K562 (cell line): Measurements from ENCODE around the gene DIP2B. TPM values are rescaled to one million over a fixed set of nuclear protein-coding genes. Genes with fewer than 3 reads are reported as not detected.

Experiments used
- ATF1 ChIP-seq, 2 experiments: fragments of 450-650 bp in 1 of 2; IDR thresholded peaks; 2 replicates each; pipeline ENCODE4 v1.6.1; 2016; ENCODE audit warnings: missing compliant biosample characterization in 1 of 2, missing genetic modification characterization in 1 of 2
- CCNT2 ChIP-seq: IDR thresholded peaks from 2 replicates; pipeline ENCODE4 v1.6.1; 2011; ENCODE audit warnings: borderline replicate concordance, low read depth, mild to moderate bottlenecking, moderate library complexity, mixed read lengths, low read length; ENCODE audit not compliant: insufficient read length; ENCODE audit errors: extremely low read depth
- CXXC5 ChIP-seq: fragments of 250-450 bp; sonication (Bioruptor Pico); IDR thresholded peaks from 2 replicates; pipeline ENCODE4 v1.8.0; 2022; ENCODE audit warnings: inconsistent platforms, mild to moderate bottlenecking, moderate library complexity
- GATAD2A ChIP-seq: fragments of 450-650 bp; IDR thresholded peaks from 2 replicates; pipeline ENCODE4 v1.6.1; 2017
- GTF2E2 ChIP-seq: fragments of 200-800 bp; sonication (Bioruptor generic); IDR thresholded peaks from 2 replicates; pipeline ENCODE4 v1.6.1; 2016; ENCODE audit warnings: missing genetic modification characterization, missing compliant biosample characterization
- JUND ChIP-seq, 2 experiments: IDR thresholded peaks; 2 replicates in 1 of 2; 3 replicates in 1 of 2; pipeline ENCODE4 v1.6.1; 2011; ENCODE audit warnings: borderline replicate concordance in 2 of 2, low read depth in 2 of 2, low read length in 2 of 2, improper control_type of control experiment in 1 of 2, missing biosample characterization in 1 of 2, missing genetic modification characterization in 1 of 2, missing genetic modification reagents in 1 of 2
- LCOR ChIP-seq: sonication (generic); formaldehyde crosslinking; IDR thresholded peaks from 2 replicates; pipeline ENCODE4 v1.8.0; 2022; ENCODE audit warnings: mild to moderate bottlenecking, missing genetic modification reagents
- NRF1 ChIP-seq, 2 experiments: fragments of 450-650 bp; IDR thresholded peaks in 1 of 2; conservative IDR thresholded peaks in 1 of 2; 2 replicates each; pipeline ENCODE4 v1.6.1; 2014; ENCODE audit warnings: mild to moderate bottlenecking in 2 of 2
- PTBP1 ChIP-seq: fragments of 200-400 bp; formaldehyde crosslinking; IDR thresholded peaks from 2 replicates; pipeline ENCODE4 v1.6.1; 2017; ENCODE audit warnings: low read depth, low read length
- RBM34 ChIP-seq: fragments of 200-400 bp; formaldehyde crosslinking; IDR thresholded peaks from 2 replicates; pipeline ENCODE4 v1.6.1; 2018; ENCODE audit warnings: low read length, borderline replicate concordance; ENCODE audit not compliant: insufficient read depth
- RNF2 ChIP-seq: sonication (generic); IDR thresholded peaks from 2 replicates; pipeline ENCODE4 v1.6.1; 2016
- SMAD1 ChIP-seq: fragments of 150-350 bp; IDR thresholded peaks from 2 replicates; pipeline ENCODE4 v1.6.1; 2014; ENCODE audit warnings: low read length, low read depth; ENCODE audit not compliant: partially characterized antibody
- ZNF561 ChIP-seq: fragments of 450-650 bp; formaldehyde crosslinking; conservative IDR thresholded peaks from 2 replicates; pipeline ENCODE4 v1.4.0; 2020; ENCODE audit warnings: mild to moderate bottlenecking, moderate library complexity
- polyA plus RNA-seq, 8 experiments: library from polyadenylated mRNA; depleted of rRNA in 4 of 8; stranded (reverse) in 5 of 8; unstranded in 3 of 8; fragments of >200 nt; fragmentation: Nextera tagmentation in 2 of 8; fragmentation: Illumina TruSeq in 1 of 8; extraction: Ambion mirVana in 2 of 8; extraction: Trizol in 1 of 8; gene quantifications; 2 replicates each; pipeline versions ENCODE4 v1.2.1 to v1.2.3, GENCODE V29; 2011 to 2014; ENCODE audit warnings: inconsistent platforms in 1 of 8, missing spikeins in 1 of 8
- total RNA-seq, 7 experiments: library from RNA; depleted of rRNA in 6 of 7; stranded (reverse); fragments of >200 nt in 6 of 7; fragmentation: Illumina TruSeq in 2 of 7; extraction: Trizol in 2 of 7; gene quantifications; 2 replicates each; pipeline versions ENCODE4 v1.2.1 to v1.2.3, GENCODE V29; 2011 to 2021; ENCODE audit warnings: low replicate concordance in 1 of 7
- TF ChIP-seq, protein P1 (sequence below), 2 experiments: fragments of 200-800 bp in 1 of 2; sonication (Bioruptor generic) in 1 of 2; sonication (generic) in 1 of 2; formaldehyde crosslinking in 1 of 2; IDR thresholded peaks in 1 of 2; conservative IDR thresholded peaks in 1 of 2; 2 replicates each; pipeline versions ENCODE4 v1.5.0 to v1.6.1; 2016 to 2020; ENCODE audit warnings: missing compliant biosample characterization in 1 of 2, missing genetic modification characterization in 1 of 2, missing genetic modification reagents in 1 of 2
- TF ChIP-seq, protein P2 (sequence below), 2 experiments: IDR thresholded peaks in 1 of 2; conservative IDR thresholded peaks in 1 of 2; 2 replicates each; pipeline ENCODE4 v1.6.1; 2016; ENCODE audit warnings: low read depth in 2 of 2, mild to moderate bottlenecking in 1 of 2, missing compliant biosample characterization in 1 of 2, missing genetic modification characterization in 1 of 2, moderate library complexity in 1 of 2
- TF ChIP-seq, protein P3 (sequence below), 2 experiments: fragments of 150-350 bp in 1 of 2; IDR thresholded peaks; 2 replicates each; pipeline ENCODE4 v1.6.1; 2012 to 2016; ENCODE audit warnings: low read depth in 2 of 2, low read length in 2 of 2, mild to moderate bottlenecking in 1 of 2, moderate library complexity in 1 of 2

The DIP2B gene
- total and polyA plus RNA-seq, 9 of the 15 experiments (the other 6 are each of a cell fraction or from before 2014, with no cell fraction given), result 4.6 to 26.1 (median 18.8) TPM

DNA sequence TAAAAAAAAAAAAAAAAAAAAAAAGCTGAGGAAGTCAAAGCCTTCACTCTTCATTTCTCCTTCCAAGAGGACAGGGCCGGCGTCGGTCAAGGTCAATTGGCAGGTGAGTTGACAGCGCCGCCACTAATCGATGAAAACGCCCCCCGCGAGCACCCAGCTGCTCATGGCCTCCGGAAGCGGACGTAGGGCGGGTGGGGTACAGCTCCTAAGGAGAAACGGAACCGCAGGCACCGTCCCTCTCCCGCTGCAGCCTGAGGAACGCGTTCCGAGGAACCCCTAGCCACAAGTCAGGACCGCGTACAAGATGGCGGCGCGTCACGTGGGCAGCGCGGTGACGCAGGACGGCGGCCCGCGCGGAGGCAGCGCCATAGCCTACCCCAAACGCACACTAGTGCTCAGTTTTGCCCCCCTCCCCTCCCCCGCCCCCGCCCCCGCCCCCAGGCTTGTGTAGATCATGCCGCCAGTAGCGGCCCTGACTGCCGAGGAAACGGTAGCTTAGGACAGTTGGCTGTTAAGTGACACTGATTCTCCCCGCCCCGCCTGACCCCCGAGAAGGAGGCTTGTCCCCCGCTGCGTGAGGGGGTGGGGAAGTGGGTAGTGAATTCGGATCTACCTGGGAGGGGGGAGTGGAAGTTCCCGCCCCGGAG is 259.0 kb downstream of the DIP2B start, which contains the start of gene ATF1 (continued):
- TF ChIP-seq, protein P1, sequence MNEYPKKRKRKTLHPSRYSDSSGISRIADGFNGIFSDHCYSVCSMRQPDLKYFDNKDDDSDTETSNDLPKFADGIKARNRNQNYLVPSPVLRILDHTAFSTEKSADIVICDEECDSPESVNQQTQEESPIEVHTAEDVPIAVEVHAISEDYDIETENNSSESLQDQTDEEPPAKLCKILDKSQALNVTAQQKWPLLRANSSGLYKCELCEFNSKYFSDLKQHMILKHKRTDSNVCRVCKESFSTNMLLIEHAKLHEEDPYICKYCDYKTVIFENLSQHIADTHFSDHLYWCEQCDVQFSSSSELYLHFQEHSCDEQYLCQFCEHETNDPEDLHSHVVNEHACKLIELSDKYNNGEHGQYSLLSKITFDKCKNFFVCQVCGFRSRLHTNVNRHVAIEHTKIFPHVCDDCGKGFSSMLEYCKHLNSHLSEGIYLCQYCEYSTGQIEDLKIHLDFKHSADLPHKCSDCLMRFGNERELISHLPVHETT (CRISPR knock-in tag; conservative IDR thresholded peaks at IDR 0.05 in 1 of 2, IDR thresholded peaks at IDR 0.05 in 1 of 2), result peak in 1 of 2 experiments; percentile 91; a peak in 1 of 4 replicates
- peak; percentile 37; the same call in 1 of the 2 replicates for TF ChIP-seq GATAD2A
- TF ChIP-seq ZNF561 (CRISPR knock-in tag), result no peak
- 0 out of 2 replicates have a peak, but pooled peaks have one; percentile 24 for TF ChIP-seq PTBP1
- peak; percentile 84 for TF ChIP-seq SMAD1
- TF ChIP-seq NRF1 (conservative IDR thresholded peaks at IDR 0.05 in 1 of 2, IDR thresholded peaks at IDR 0.05 in 1 of 2), result peak in 1 of 2 experiments; percentile 56; a peak in 1 of 4 replicates
- TF ChIP-seq JUND (IDR thresholded peaks at IDR 0.05; ENCODE audit: borderline replicate concordance, low read depth, low read length), result peak; percentile 46; the same call in 1 of the 2 replicates
- peak; percentile 39; the same call in 1 of the 3 replicates for TF ChIP-seq JUND (tag; IDR thresholded peaks at IDR 0.05; ENCODE audit: borderline replicate concordance, low read depth, low read length)
- TF ChIP-seq CCNT2, result peak; percentile 76
- peak; percentile 81 for TF ChIP-seq CXXC5 (CRISPR knock-in tag)
- TF ChIP-seq, protein P2, sequence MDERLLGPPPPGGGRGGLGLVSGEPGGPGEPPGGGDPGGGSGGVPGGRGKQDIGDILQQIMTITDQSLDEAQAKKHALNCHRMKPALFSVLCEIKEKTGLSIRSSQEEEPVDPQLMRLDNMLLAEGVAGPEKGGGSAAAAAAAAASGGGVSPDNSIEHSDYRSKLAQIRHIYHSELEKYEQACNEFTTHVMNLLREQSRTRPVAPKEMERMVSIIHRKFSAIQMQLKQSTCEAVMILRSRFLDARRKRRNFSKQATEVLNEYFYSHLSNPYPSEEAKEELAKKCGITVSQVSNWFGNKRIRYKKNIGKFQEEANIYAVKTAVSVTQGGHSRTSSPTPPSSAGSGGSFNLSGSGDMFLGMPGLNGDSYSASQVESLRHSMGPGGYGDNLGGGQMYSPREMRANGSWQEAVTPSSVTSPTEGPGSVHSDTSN (CRISPR knock-in tag; IDR thresholded peaks at IDR 0.05; ENCODE audit: low read depth), result no peak
- TF ChIP-seq, protein P2 (tag; conservative IDR thresholded peaks at IDR 0.05; ENCODE audit: low read depth), result 0 out of 2 replicates have a peak, but pooled peaks have one; percentile 3
- TF ChIP-seq LCOR, result peak; percentile 64; the same call in 1 of the 2 replicates
- peak; percentile 65 for TF ChIP-seq ATF1 (CRISPR knock-in tag; IDR thresholded peaks at IDR 0.05)
- TF ChIP-seq ATF1 (tag; IDR thresholded peaks at IDR 0.05), result no peak
- TF ChIP-seq GTF2E2 (tag), result peak; percentile 65; the same call in 1 of the 2 replicates
- TF ChIP-seq RBM34, result no peak
- TF ChIP-seq RNF2, result peak; percentile 69; the same call in 1 of the 2 replicates
- TF ChIP-seq, protein P3, sequence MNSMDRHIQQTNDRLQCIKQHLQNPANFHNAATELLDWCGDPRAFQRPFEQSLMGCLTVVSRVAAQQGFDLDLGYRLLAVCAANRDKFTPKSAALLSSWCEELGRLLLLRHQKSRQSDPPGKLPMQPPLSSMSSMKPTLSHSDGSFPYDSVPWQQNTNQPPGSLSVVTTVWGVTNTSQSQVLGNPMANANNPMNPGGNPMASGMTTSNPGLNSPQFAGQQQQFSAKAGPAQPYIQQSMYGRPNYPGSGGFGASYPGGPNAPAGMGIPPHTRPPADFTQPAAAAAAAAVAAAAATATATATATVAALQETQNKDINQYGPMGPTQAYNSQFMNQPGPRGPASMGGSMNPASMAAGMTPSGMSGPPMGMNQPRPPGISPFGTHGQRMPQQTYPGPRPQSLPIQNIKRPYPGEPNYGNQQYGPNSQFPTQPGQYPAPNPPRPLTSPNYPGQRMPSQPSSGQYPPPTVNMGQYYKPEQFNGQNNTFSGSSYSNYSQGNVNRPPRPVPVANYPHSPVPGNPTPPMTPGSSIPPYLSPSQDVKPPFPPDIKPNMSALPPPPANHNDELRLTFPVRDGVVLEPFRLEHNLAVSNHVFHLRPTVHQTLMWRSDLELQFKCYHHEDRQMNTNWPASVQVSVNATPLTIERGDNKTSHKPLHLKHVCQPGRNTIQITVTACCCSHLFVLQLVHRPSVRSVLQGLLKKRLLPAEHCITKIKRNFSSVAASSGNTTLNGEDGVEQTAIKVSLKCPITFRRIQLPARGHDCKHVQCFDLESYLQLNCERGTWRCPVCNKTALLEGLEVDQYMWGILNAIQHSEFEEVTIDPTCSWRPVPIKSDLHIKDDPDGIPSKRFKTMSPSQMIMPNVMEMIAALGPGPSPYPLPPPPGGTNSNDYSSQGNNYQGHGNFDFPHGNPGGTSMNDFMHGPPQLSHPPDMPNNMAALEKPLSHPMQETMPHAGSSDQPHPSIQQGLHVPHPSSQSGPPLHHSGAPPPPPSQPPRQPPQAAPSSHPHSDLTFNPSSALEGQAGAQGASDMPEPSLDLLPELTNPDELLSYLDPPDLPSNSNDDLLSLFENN (IDR thresholded peaks at IDR 0.05; ENCODE audit: low read depth in 2 of 2, low read length in 2 of 2), result peak in 1 of 2 experiments; percentile 48; a peak in 2 of 4 replicates
